Heart left ventricle (tissue), 16 donors: ENCODE data around the gene CMC4. TPM values are rescaled to one million over a fixed set of nuclear protein-coding genes. Genes with fewer than 3 reads are reported as not detected.

ENCODE experiments used
- ATAC-seq, 4 donors: fragments of 200-7000 bp; cut with Tn5 transposase; one replicate each; pipeline ENCODE4 v1.9.1; 2020 to 2022; ENCODE audit warnings: moderate library complexity in 4 of 4, mild to moderate bottlenecking in 3 of 4, moderate number of reproducible peaks in 1 of 4
- DNase-seq, 5 donors: peaks; one replicate each; pipeline ENCODE4 v3.0.0-alpha.2; 2020
- H3K27ac ChIP-seq, 12 donors: fragments of 200-600 bp; sonication (generic) in 4 of 12; one replicate each; pipeline versions ENCODE4 v1.5.0 to v1.8.0; 2016 to 2022; ENCODE audit warnings: mild to moderate bottlenecking in 2 of 12
- H3K27me3 ChIP-seq, 9 donors: fragments of 200-600 bp; sonication (generic) in 2 of 9; one replicate each; pipeline versions ENCODE4 v1.5.1 to v1.8.0; 2016 to 2022; ENCODE audit warnings: mild to moderate bottlenecking in 3 of 9
- H3K36me3 ChIP-seq, 9 donors: fragments of 200-600 bp; sonication (generic) in 2 of 9; one replicate each; pipeline versions ENCODE4 v1.5.0 to v1.8.0; 2018 to 2022; ENCODE audit warnings: mild to moderate bottlenecking in 2 of 9
- H3K4me1 ChIP-seq, 12 donors: fragments of 200-600 bp; sonication (generic) in 4 of 12; one replicate each; pipeline versions ENCODE4 v1.5.0 to v1.8.0; 2016 to 2022; ENCODE audit warnings: mild to moderate bottlenecking in 3 of 12
- H3K4me3 ChIP-seq, 12 donors: fragments of 200-600 bp; sonication (generic) in 4 of 12; one replicate each; pipeline versions ENCODE4 v1.5.0 to v1.8.0; 2017 to 2022; ENCODE audit warnings: mild to moderate bottlenecking in 9 of 12, moderate library complexity in 4 of 12
- H3K9me3 ChIP-seq, 12 donors: fragments of 200-600 bp; sonication (generic) in 4 of 12; one replicate each; pipeline versions ENCODE4 v1.5.0 to v1.8.0; 2016 to 2022; ENCODE audit warnings: mild to moderate bottlenecking in 1 of 12
- POLR2A ChIP-seq, 2 donors: fragments of 450-650 bp; IDR thresholded peaks; one replicate each; pipeline ENCODE4 v1.6.1; 2017; ENCODE audit warnings: antibody characterized with exemption in 2 of 2, mild to moderate bottlenecking in 2 of 2, moderate library complexity in 2 of 2
- WGBS, 4 donors: extraction: QIAGEN DNeasy Blood & Tissue Kit in 2 of 4; methylation state at CpG; one replicate each; pipeline versions ENCODE4 v1.1.5 to v1.1.7; 2013 to 2018; 5-methylcytosine and 5-hydroxymethylcytosine counted together
- intact Hi-C, 10 donors: fragments of 100-400 bp; cut with DNase I; formaldehyde crosslinking; loops; one replicate each; pipeline versions ENCODE4 v1.11.1 to v1.14.2; 2022
- polyA plus RNA-seq, 2 donors: library from polyadenylated mRNA; stranded (reverse); fragments of 200-250 nt; gene quantifications; one replicate each; pipeline ENCODE4 v1.2.3, GENCODE V29; 2013
- total RNA-seq, 9 donors: library from RNA; depleted of rRNA in 2 of 9; stranded (reverse); fragments of >200 nt in 2 of 9; fragmentation: NEBNext Ultra II Directional in 3 of 9; extraction: Animal tissue kit (Norgen Biotek cat#: 25700) in 3 of 9; gene quantifications; one replicate each; pipeline versions ENCODE4 v1.1.0 to v1.2.4, GENCODE V29; 2016 to 2023
- TF ChIP-seq, protein P1 (sequence below), 12 donors: fragments of 200-600 bp; sonication (generic) in 4 of 12; IDR thresholded peaks; one replicate each; pipeline versions ENCODE4 v1.5.0 to v1.8.0; 2018 to 2022; ENCODE audit warnings: antibody characterized with exemption in 12 of 12, mild to moderate bottlenecking in 5 of 12
- donor health status: ischemic (EF 13 %, LVEDD 7.1; RV severe dilation, severe dysfunction).
- donor health status: healthy with polysubstance abuse.
- donor health status: DM: no; HTN: yes; CAD: no.
- donor health status: DM: no; HTN: no; CAD: no.
- donor health status: ischemic (EF 25% LVEDD 6.9; RV normal size, moderate dysfunction).
- donor health status: ischemic (EF 25% LVEDD 5.7; RV mildly dilated, moderate dysfunction).
- donor health status: healthy.
- donor health status: DM: yes; HTN: yes; CAD: no.
- donor health status: ischemic (EF 35%, LVEDD 5.7; RV mildly dilated, moderate dysfunction).
- donor health status: nonischemic (EF 11% LVEDD 7.7; RV severe dilation, severe dysfunction).
- donor health status: DM: yes; HTN: yes; CAD: no.
- donor health status: PGD.
- donor health status: ischemic (EF 29% LVEDD 5.4; RV normal size, mild dysfunction).
- donor health status: nonischemic (EF 23%, LVEDD 6.1; RV moderate dilation, normal function).

The CMC4 gene
- total and polyA plus RNA-seq, 11 donors = 14.4 to 74.3 (median 24.0) TPM

DNA sequence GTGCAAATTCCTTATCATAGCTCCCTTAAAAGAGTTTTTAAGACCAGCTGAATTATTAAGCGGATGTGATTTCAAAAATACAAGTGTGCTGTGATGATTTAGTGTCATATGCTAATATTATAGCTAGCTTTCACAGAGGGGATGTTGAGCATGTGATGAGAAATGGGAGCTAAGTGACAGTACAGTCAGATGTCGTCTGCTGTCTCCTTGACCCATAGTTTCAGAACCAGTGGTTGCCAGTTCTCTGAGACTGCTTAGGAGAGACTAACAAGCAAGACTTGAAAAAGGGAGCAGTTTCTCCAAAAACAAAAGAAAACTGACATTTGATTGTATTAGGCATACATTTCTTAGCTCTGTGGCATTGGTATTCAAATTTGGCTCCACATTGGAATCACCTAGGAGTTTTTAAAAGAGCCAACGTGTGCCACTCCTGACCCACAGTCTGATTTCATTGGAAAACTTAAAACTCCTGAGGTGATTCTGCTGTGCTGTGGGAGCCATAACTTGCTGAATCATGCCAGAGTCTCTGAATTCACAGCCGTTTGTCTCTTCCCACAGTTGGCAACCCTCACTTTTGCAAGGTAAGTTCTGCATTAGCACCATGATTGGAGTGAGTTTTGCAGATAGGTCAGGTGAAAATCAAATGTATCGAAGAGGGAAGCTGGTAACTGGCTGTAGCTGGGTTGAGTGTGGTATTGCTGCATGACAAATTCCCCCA, 24.0 kb downstream of the CMC4 start:
- Histone ChIP-seq H3K4me1 (peaks cover 0 to 34% (median 5%) of the 10 kb centered on the region in 12 donors), H3K36me3 (peaks cover 0 to 25% (median 11%) of the 10 kb centered on the region in 9 donors), H3K27ac (no peak overlapping the region), H3K4me3 (no peak overlapping the region), H3K27me3 (no peaks in the 10 kb centered on the region), H3K9me3 (no peaks in the 10 kb centered on the region)
- no peak for ATAC-seq
- no peak for TF ChIP-seq POLR2A (IDR thresholded peaks at IDR 0.05)
- TF ChIP-seq, protein P1, sequence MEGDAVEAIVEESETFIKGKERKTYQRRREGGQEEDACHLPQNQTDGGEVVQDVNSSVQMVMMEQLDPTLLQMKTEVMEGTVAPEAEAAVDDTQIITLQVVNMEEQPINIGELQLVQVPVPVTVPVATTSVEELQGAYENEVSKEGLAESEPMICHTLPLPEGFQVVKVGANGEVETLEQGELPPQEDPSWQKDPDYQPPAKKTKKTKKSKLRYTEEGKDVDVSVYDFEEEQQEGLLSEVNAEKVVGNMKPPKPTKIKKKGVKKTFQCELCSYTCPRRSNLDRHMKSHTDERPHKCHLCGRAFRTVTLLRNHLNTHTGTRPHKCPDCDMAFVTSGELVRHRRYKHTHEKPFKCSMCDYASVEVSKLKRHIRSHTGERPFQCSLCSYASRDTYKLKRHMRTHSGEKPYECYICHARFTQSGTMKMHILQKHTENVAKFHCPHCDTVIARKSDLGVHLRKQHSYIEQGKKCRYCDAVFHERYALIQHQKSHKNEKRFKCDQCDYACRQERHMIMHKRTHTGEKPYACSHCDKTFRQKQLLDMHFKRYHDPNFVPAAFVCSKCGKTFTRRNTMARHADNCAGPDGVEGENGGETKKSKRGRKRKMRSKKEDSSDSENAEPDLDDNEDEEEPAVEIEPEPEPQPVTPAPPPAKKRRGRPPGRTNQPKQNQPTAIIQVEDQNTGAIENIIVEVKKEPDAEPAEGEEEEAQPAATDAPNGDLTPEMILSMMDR (IDR thresholded peaks at IDR 0.05) = no peak
- WGBS, 4 donors = 55 to 73% (median 66%) methylated on average over 5 of the region's 5 CpGs
- no peak for DNase-seq
- intact Hi-C loops = no loop called here

DNA sequence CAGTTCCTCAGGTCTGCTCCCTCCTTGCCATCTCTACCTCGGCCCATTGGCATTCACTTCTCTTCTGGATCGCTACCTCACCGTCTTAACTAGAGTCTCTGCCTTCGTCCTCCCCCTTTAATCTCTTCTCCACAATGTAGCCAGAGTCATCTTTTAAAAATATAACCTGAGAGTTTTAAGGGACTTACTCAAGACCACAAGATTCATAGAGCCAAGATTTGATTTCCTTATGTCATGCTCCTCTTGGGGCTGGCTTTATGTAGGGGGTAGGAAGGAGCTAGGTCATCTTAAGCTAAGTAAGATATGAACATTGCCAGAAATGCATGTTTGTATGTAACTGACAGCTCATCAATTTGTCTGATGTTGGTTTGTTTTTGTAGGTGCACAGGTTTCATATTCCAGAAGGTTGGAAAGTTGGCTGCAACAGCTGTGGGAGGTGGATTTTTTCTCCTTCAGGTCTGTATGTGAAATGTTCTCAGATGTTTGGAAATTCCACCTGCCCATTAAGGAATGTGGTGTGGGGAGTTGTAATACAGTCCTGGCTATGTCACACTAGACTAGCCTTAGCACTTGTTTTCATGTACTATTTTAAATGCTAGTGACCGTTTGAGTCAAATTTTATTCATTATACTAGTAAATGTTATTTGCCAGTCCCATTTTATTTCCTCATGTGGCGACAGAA, 24.7 kb downstream of the CMC4 start:
- 67 to 84% (median 74%) methylated on average over 6 of the region's 6 CpGs for WGBS, 4 donors
- H3K9me3 ChIP-seq = no peaks in the 10 kb centered on the region
- no peak for ATAC-seq
- no peak overlapping the region for H3K4me3 ChIP-seq
- H3K4me1 ChIP-seq = peaks cover 0 to 34% (median 5%) of the 10 kb centered on the region in 12 donors
- no peaks in the 10 kb centered on the region for H3K27me3 ChIP-seq
- no peak for TF ChIP-seq POLR2A (IDR thresholded peaks at IDR 0.05)
- TF ChIP-seq, protein P1 (IDR thresholded peaks at IDR 0.05) = no peak
- H3K36me3 ChIP-seq = peaks cover 0 to 18% (median 5%) of the 10 kb centered on the region in 9 donors
- intact Hi-C loops = no loop called here
- DNase-seq = no peak
- no peak overlapping the region for H3K27ac ChIP-seq

DNA sequence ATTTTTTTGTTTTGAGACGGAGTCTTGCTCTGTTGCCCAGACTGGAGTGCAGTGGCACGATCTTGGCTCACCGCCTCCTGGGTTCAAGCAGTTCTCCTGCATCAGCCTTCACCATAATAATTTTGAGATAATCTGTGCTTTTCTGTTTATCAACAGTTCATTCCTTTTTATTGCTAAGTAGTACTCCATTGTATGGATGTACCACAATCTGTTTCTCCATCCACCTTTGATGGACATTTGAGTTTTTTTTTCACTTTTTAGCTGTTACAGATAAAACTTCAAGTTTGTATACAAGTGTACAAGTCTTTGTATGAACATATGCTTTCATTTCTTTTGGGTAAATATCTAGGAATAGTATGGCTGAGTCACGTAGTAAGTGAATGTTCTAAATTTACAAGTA, 35.2 kb downstream of the CMC4 start:
- ATAC-seq (no peak), DNase-seq (no peak)
- Histone ChIP-seq H3K27me3 (no peaks in the 10 kb centered on the region), H3K4me1 (peaks cover 0 to 6% (median 0%) of the 10 kb centered on the region in 12 donors), H3K9me3 (peaks cover 0 to 13% (median 0%) of the 10 kb centered on the region in 12 donors), H3K27ac (no peak overlapping the region), H3K36me3 (peaks cover 0 to 41% (median 15%) of the 10 kb centered on the region in 9 donors), H3K4me3 (no peak overlapping the region)
- WGBS, 4 donors = 87 to 98% (median 93%) methylated on average over 4 of the region's 4 CpGs
- intact Hi-C loops = no loop called here
- TF ChIP-seq, protein P1 (IDR thresholded peaks at IDR 0.05) = no peak
- no peak for TF ChIP-seq POLR2A (IDR thresholded peaks at IDR 0.05)

DNA sequence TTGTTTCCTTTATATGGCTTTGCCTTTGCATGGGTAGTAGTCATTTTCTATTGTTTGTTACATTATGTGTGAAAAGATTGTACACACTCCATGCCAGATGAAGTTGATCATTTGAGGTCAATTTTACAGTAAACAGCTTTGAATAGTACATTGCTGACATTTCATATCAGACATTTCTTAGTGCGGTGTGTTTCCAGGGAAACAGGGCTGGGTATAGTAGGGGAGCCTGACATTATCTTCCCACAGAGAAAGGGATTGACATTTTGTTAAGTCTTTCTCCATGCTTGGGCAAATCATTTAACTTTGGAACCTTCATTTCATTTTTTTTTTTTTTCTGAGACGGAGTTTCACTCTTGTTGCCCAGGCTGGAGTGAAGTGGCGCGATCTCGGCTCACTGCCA, 39.3 kb downstream of the CMC4 start:
- Histone ChIP-seq H3K4me1 (peaks cover 0 to 13% (median 4%) of the 10 kb centered on the region in 12 donors), H3K4me3 (no peak overlapping the region), H3K9me3 (peaks cover 0 to 8% (median 0%) of the 10 kb centered on the region in 12 donors), H3K27me3 (no peaks in the 10 kb centered on the region), H3K36me3 (peaks cover 0 to 34% (median 15%) of the 10 kb centered on the region in 9 donors), H3K27ac (no peak overlapping the region)
- TF ChIP-seq POLR2A (IDR thresholded peaks at IDR 0.05) = no peak
- TF ChIP-seq, protein P1 (IDR thresholded peaks at IDR 0.05) = no peak
- intact Hi-C loops = no loop called here
- ATAC-seq = no peak
- WGBS, 4 donors = 82 to 87% (median 85%) methylated on average over 5 of the region's 5 CpGs
- DNase-seq = no peak
